IPS-NIHi7 (cell line): ENCODE data around the gene DNAJC15.

ENCODE experiments used
- DNase-seq: peaks from one replicate; pipeline ENCODE4 v3.0.0; 2012; ENCODE audit warnings: mixed read lengths; ENCODE audit errors: extremely low spot score

Gene DNAJC15

DNA sequence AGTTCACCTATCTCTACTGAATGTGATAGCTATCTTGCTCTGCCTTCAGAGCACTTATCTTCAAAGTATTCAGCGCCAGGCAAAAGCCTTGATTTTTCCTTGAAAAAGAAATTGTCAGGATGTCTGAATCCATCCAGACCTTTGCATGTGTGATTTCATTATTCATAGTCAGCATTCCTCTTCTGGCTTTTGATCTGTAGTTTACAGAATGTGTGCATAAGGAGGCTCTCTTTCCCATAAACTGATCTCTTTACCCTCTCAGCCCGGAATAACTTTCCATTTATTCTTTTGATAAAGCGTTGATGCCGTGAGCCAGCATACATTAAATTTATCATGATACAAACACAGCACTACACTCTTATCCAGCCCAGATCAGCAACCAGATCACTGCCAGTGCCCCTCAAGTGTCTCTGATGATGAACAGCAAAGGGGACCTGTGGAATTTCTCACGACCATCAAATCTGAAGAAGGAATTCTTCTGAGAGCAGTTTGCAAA is 130.8 kb downstream of the DNAJC15 start:
- DNase-seq, result no peak

DNA sequence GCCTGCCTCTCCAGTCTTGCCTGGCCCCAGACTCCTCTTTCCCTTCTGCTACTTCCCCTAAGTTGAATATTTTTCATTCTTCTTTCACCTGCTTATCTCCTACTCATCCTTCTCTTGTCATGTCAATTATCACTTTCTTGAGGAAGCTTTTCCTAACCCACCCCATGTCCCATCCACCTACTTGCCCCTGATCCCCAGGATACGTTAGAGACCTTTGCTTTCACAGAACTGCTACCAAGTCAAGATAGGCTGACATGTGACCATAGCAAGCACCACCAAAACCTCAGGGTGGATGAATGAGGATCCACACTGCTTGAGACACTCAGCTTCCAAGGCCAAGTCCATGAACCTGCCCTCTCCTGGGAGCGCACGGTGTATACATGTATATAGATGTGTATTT is 131.5 kb downstream of the DNAJC15 start:
- DNase-seq, result no peak

GRCh38 chr13:43156916-43157315 is 133.5 kb downstream of the DNAJC15 start:
- DNase-seq, result no peak

DNA sequence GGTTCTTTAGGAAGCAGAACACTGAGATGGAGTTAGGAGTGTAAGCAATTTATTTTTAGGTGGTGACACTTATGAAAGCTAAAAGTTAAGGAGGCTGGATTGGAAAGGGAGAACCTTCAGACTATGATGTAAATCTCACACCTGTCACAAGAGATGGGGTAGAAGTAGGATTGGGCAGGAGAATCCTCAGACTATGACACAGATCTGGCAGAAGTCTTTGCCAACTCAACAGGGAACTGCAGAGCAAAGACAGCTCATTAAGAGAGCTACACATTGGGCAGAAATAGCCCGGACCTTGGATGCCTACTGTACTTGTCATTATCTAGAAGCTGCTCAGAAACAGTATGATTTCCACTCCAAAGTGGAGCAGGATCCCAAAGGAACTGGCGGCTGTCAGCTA is 134.4 kb downstream of the DNAJC15 start:
- no peak for DNase-seq

DNA sequence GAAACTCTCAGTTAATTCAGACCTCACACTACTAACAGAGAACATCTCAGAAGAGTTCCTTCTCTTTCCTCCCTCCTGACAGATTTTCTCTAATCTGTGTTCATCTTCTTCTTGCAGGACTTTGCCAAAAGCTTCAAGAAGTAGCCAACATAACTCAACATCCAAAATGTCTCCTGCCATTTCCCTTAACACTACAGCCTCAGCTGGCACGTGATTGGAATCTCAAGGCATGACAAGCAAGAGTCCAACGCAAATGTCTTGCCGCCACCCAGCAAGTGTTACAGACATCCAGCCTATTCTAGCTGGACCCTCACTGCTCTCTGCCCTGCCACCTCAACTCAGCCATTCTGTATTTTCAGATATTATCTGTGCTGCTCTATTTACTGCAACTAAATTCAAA is 135.1 kb downstream of the DNAJC15 start:
- DNase-seq, result no peak

- DNase-seq, result peak; percentile 35
Observed at GRCh38 chr13:43159026-43159461, 135.7 kb downstream of the DNAJC15 start.
